ENCODE data around the gene ZDHHC14.

ZDHHC14 gene

GRCh38 chr6:157655139-157655538 is 274.1 kb downstream of the ZDHHC14 start:
- ATAC-seq: no peak
- no peak for TF ChIP-seq ZNF70 (CRISPR knock-in tag; IDR thresholded peaks at IDR 0.05)
- TF ChIP-seq TCF4 (CRISPR knock-in tag; IDR thresholded peaks at IDR 0.05; ENCODE audit: borderline replicate concordance): no peak

- peak; percentile 89 for ATAC-seq
- no peak for TF ChIP-seq RARB (CRISPR knock-in tag; IDR thresholded peaks at IDR 0.05)
- no peak for TF ChIP-seq CREB5 (CRISPR knock-in tag; IDR thresholded peaks at IDR 0.05; ENCODE audit: low read depth)
- no peak for TF ChIP-seq ESRRG (CRISPR knock-in tag; IDR thresholded peaks at IDR 0.05)
- no peak for TF ChIP-seq GLIS3 (CRISPR knock-in tag; IDR thresholded peaks at IDR 0.05)
- TF ChIP-seq ZFP30 (CRISPR knock-in tag; IDR thresholded peaks at IDR 0.05): no peak
- no peak for TF ChIP-seq OSR1 (CRISPR knock-in tag; IDR thresholded peaks at IDR 0.05)
These were observed 275.5 kb downstream of the ZDHHC14 start for GRCh38 chr6:157656437-157656997.

- no peak for ATAC-seq
- TF ChIP-seq RARB (CRISPR knock-in tag; IDR thresholded peaks at IDR 0.05): no peak
- TF ChIP-seq ZC3H10 (CRISPR knock-in tag; IDR thresholded peaks at IDR 0.05): no peak
- no peak for TF ChIP-seq CSRNP3 (CRISPR knock-in tag; IDR thresholded peaks at IDR 0.05)
- no peak for TF ChIP-seq SNAI2 (CRISPR knock-in tag; IDR thresholded peaks at IDR 0.05)
- no peak for TF ChIP-seq PATZ1 (CRISPR knock-in tag; IDR thresholded peaks at IDR 0.05; ENCODE audit: borderline replicate concordance)
- TF ChIP-seq TSHZ2 (CRISPR knock-in tag; IDR thresholded peaks at IDR 0.05): no peak
- no peak for TF ChIP-seq TCF4 (CRISPR knock-in tag; IDR thresholded peaks at IDR 0.05; ENCODE audit: borderline replicate concordance)
- no peak for TF ChIP-seq ZNF8 (CRISPR knock-in tag; IDR thresholded peaks at IDR 0.05)
- TF ChIP-seq ZNF70 (CRISPR knock-in tag; IDR thresholded peaks at IDR 0.05): no peak
- no peak for TF ChIP-seq CREB5 (CRISPR knock-in tag; IDR thresholded peaks at IDR 0.05; ENCODE audit: low read depth)
- no peak for TF ChIP-seq PPARA (CRISPR knock-in tag; IDR thresholded peaks at IDR 0.05; ENCODE audit: borderline replicate concordance)
- TF ChIP-seq BACH2 (CRISPR knock-in tag; IDR thresholded peaks at IDR 0.05; ENCODE audit: borderline replicate concordance): no peak
These were observed 276.8 kb downstream of the ZDHHC14 start for GRCh38 chr6:157657754-157658153.

- TF ChIP-seq BACH2 (CRISPR knock-in tag; IDR thresholded peaks at IDR 0.05; ENCODE audit: borderline replicate concordance): no peak
- TF ChIP-seq GLIS3 (CRISPR knock-in tag; IDR thresholded peaks at IDR 0.05): no peak
- ATAC-seq: no peak
These were observed 277.3 kb downstream of the ZDHHC14 start for GRCh38 chr6:157658301-157658700.

- no peak for ATAC-seq
- TF ChIP-seq TSHZ2 (CRISPR knock-in tag; IDR thresholded peaks at IDR 0.05) (no peak), ZC3H10 (CRISPR knock-in tag; IDR thresholded peaks at IDR 0.05) (no peak), SNAI2 (CRISPR knock-in tag; IDR thresholded peaks at IDR 0.05) (no peak), ARNTL (CRISPR knock-in tag; IDR thresholded peaks at IDR 0.05; ENCODE audit: borderline replicate concordance, low read depth) (no peak), CSRNP3 (CRISPR knock-in tag; IDR thresholded peaks at IDR 0.05) (no peak), GLIS3 (CRISPR knock-in tag; IDR thresholded peaks at IDR 0.05) (no peak), ZNF565 (CRISPR knock-in tag; conservative IDR thresholded peaks at IDR 0.05; ENCODE audit: low read depth) (no peak), BACH2 (CRISPR knock-in tag; IDR thresholded peaks at IDR 0.05; ENCODE audit: borderline replicate concordance) (no peak), ZNF70 (CRISPR knock-in tag; IDR thresholded peaks at IDR 0.05) (no peak)
These were observed 278.7 kb downstream of the ZDHHC14 start for GRCh38 chr6:157659536-157660271.

All from SK-N-SH treated with all-trans-retinoic acid at 6 μM for 48 hours (cell line).